GM21526 (cell line): ENCODE results near the gene OGFRL1.
"Not testable (repeated sequence)": the region's sequence is repeated elsewhere in the genome, so short reads cannot be mapped to it uniquely, and the experiment has no call there.

ENCODE experiments used
- ATAC-seq: cut with Tn5 transposase; IDR thresholded peaks from one replicate; pipeline ENCODE4 v1.9.1; 2021; ENCODE audit warnings: moderate library complexity; ENCODE audit not compliant: unreplicated experiment, low FRiP score

Gene OGFRL1

GRCh38 chr6:71288228-71289038, at the start of gene OGFRL1:
Gene OGFRL1 (plus strand): TSS chr6:71288811. CDS start chr6:71288937, 126 bp downstream.
- peak; percentile 93 for ATAC-seq

GRCh38 chr6:71239694-71240093, 48.9 kb upstream of the OGFRL1 start:
- no peak for ATAC-seq

- ATAC-seq, result no peak
Observed at GRCh38 chr6:71245265-71246049, 43.2 kb upstream of the OGFRL1 start.

GRCh38 chr6:71246596-71246995, 42.0 kb upstream of the OGFRL1 start:
- ATAC-seq, result no peak

GRCh38 chr6:71248306-71248765, 40.3 kb upstream of the OGFRL1 start:
- ATAC-seq, result no peak

- ATAC-seq, result no peak
Observed at GRCh38 chr6:71248878-71249544, 39.6 kb upstream of the OGFRL1 start.

- ATAC-seq, result no peak
Observed at GRCh38 chr6:71250099-71250602, 38.5 kb upstream of the OGFRL1 start.

- no peak for ATAC-seq
Observed at GRCh38 chr6:71252410-71252809, 36.2 kb upstream of the OGFRL1 start.

GRCh38 chr6:71252960-71253359, 35.7 kb upstream of the OGFRL1 start:
- ATAC-seq, result no peak

- no peak for ATAC-seq
Observed at GRCh38 chr6:71254323-71254722, 34.3 kb upstream of the OGFRL1 start.

GRCh38 chr6:71258078-71258866, 30.3 kb upstream of the OGFRL1 start:
- no peak for ATAC-seq

GRCh38 chr6:71259888-71260604, 28.6 kb upstream of the OGFRL1 start:
- no peak for ATAC-seq

- ATAC-seq, result no peak
Observed at GRCh38 chr6:71262914-71263313, 25.7 kb upstream of the OGFRL1 start.

GRCh38 chr6:71266392-71266791, 22.2 kb upstream of the OGFRL1 start:
- not testable (repeated sequence) for ATAC-seq

- ATAC-seq, result no peak
Observed at GRCh38 chr6:71268735-71269437, 19.7 kb upstream of the OGFRL1 start.

GRCh38 chr6:71277926-71278600, 10.5 kb upstream of the OGFRL1 start:
- no peak for ATAC-seq

- ATAC-seq, result no peak
Observed at GRCh38 chr6:71279321-71279720, 9.3 kb upstream of the OGFRL1 start.

- no peak for ATAC-seq
Observed at GRCh38 chr6:71279740-71280139, 8.9 kb upstream of the OGFRL1 start.
